WTC11 (cell line): ENCODE data around the gene C2orf92.

Experiments
- ATF3 ChIP-seq: sonication (generic); formaldehyde crosslinking; conservative IDR thresholded peaks from 2 replicates; pipeline ENCODE4 v1.8.1; 2022; ENCODE audit warnings: mild to moderate bottlenecking, missing genetic modification reagents
- CBFB ChIP-seq: sonication (generic); formaldehyde crosslinking; IDR thresholded peaks from 2 replicates; pipeline ENCODE4 v1.8.1; 2022; ENCODE audit warnings: mild to moderate bottlenecking, low read depth, missing genetic modification reagents
- CTCF ChIP-seq: fragments of 200-600 bp; IDR thresholded peaks from 2 replicates; pipeline ENCODE4 v1.8.0; 2022; ENCODE audit warnings: antibody characterized with exemption
- IRF1 ChIP-seq: sonication (generic); formaldehyde crosslinking; IDR thresholded peaks from 2 replicates; pipeline ENCODE4 v1.8.0; 2023; ENCODE audit warnings: missing genetic modification reagents
- MAX ChIP-seq: sonication (generic); formaldehyde crosslinking; IDR thresholded peaks from 2 replicates; pipeline ENCODE4 v1.8.0; 2022; ENCODE audit warnings: mild to moderate bottlenecking, missing genetic modification reagents
- NFYB ChIP-seq: sonication (generic); formaldehyde crosslinking; conservative IDR thresholded peaks from 2 replicates; pipeline ENCODE4 v1.8.0; 2022; ENCODE audit warnings: low read depth, missing genetic modification reagents
- RORB ChIP-seq: fragments of 250-450 bp; sonication (Bioruptor Pico); IDR thresholded peaks from 2 replicates; pipeline ENCODE4 v1.9.0; 2021; ENCODE audit warnings: mild to moderate bottlenecking
- USF1 ChIP-seq: sonication (generic); formaldehyde crosslinking; IDR thresholded peaks from 2 replicates; pipeline ENCODE4 v1.8.0; 2022; ENCODE audit warnings: mild to moderate bottlenecking, missing genetic modification reagents
- ZSCAN18 ChIP-seq: fragments of 250-450 bp; sonication (Bioruptor Pico); IDR thresholded peaks from 2 replicates; pipeline ENCODE4 v2.1.2; 2022; ENCODE audit warnings: mild to moderate bottlenecking, moderate library complexity

- no peak for TF ChIP-seq CTCF
- no peak for TF ChIP-seq MAX (CRISPR knock-in tag)
- no peak for TF ChIP-seq USF1 (CRISPR knock-in tag)
- TF ChIP-seq ZSCAN18 (CRISPR knock-in tag) = no peak
- no peak for TF ChIP-seq ATF3 (CRISPR knock-in tag)
- TF ChIP-seq CBFB = no peak
- no peak for TF ChIP-seq NFYB (CRISPR knock-in tag)
- TF ChIP-seq RORB (CRISPR knock-in tag) = no peak
- TF ChIP-seq IRF1 (CRISPR knock-in tag) = no peak
These were observed 52.7 kb downstream of the C2orf92 start for GRCh38 chr2:97722227-97722626.
